ENCODE data around the gene ST6GAL1. TPM values are rescaled to one million over a fixed set of nuclear protein-coding genes. Genes with fewer than 3 reads are reported as not detected.
"Not testable (repeated sequence)": the region's sequence is repeated elsewhere in the genome, so short reads cannot be mapped to it uniquely, and the experiment has no call there.

ST6GAL1 gene
- total and polyA plus RNA-seq, 11 donors: 19.4 to 120 (median 69.9) TPM

GRCh38 chr3:186901135-186901734 is 29.1 kb upstream of the ST6GAL1 start:
- TF ChIP-seq POLR2A (IDR thresholded peaks at IDR 0.05) (no peak), CTCF (IDR thresholded peaks at IDR 0.05) (no peak)
- peak overlapping the region in 2 of 12 donors; percentile 7 to 24 for H3K27ac ChIP-seq
- H3K36me3 ChIP-seq: no peaks in the 10 kb centered on the region
- DNase-seq (no peak), ATAC-seq (peak in 3 of 4 donors; percentile 67 to 77 (median 75))
- H3K9me3 ChIP-seq: peaks cover 0 to 8% (median 0%) of the 10 kb centered on the region in 12 donors
- H3K4me1 ChIP-seq: peaks cover 0 to 8% (median 0%) of the 10 kb centered on the region in 12 donors
- 51 to 77% (median 71%) methylated on average over 1 of the region's 1 CpG for WGBS, 4 donors
- H3K4me3 ChIP-seq: no peak overlapping the region
- no peaks in the 10 kb centered on the region for H3K27me3 ChIP-seq
- intact Hi-C loops (cut with DNase I): no loop called here

GRCh38 chr3:186902154-186902553 is 28.2 kb upstream of the ST6GAL1 start:
- no peak for DNase-seq
- no peak for ATAC-seq
- TF ChIP-seq CTCF (IDR thresholded peaks at IDR 0.05) (no peak), POLR2A (IDR thresholded peaks at IDR 0.05) (no peak)
- Histone ChIP-seq H3K27ac (no peak overlapping the region), H3K4me3 (no peak overlapping the region), H3K27me3 (no peaks in the 10 kb centered on the region), H3K4me1 (peaks cover 0 to 8% (median 0%) of the 10 kb centered on the region in 12 donors), H3K36me3 (no peaks in the 10 kb centered on the region), H3K9me3 (peaks cover 0 to 8% (median 0%) of the 10 kb centered on the region in 12 donors)
- intact Hi-C loops (cut with DNase I): no loop called here
- 74 to 84% (median 80%) methylated on average over 3 of the region's 3 CpGs for WGBS, 4 donors

- Histone ChIP-seq H3K9me3 (peaks cover 0 to 8% (median 0%) of the 10 kb centered on the region in 12 donors), H3K27me3 (no peaks in the 10 kb centered on the region), H3K4me3 (no peak overlapping the region), H3K36me3 (no peaks in the 10 kb centered on the region), H3K27ac (no peak overlapping the region), H3K4me1 (peaks cover 0 to 8% (median 0%) of the 10 kb centered on the region in 12 donors)
- no peak for ATAC-seq
- 85 to 91% (median 89%) methylated on average over 2 of the region's 2 CpGs for WGBS, 4 donors
- DNase-seq: no peak
- no peak for TF ChIP-seq POLR2A (IDR thresholded peaks at IDR 0.05)
- TF ChIP-seq CTCF (IDR thresholded peaks at IDR 0.05): no peak
- intact Hi-C loops (cut with DNase I): no loop called here
These were observed 27.6 kb upstream of the ST6GAL1 start for GRCh38 chr3:186902713-186903112.

- H3K4me3 ChIP-seq; intact Hi-C loops (cut with DNase I); H3K9me3 ChIP-seq; DNase-seq; H3K36me3 ChIP-seq; H3K27me3 ChIP-seq; H3K27ac ChIP-seq; ATAC-seq: not testable (repeated sequence)
- 82 to 97% (median 93%) methylated on average over 2 of the region's 2 CpGs for WGBS, 4 donors
- peaks cover 0 to 10% (median 0%) of the 10 kb centered on the region in 12 donors for H3K4me1 ChIP-seq
These were observed 26.6 kb upstream of the ST6GAL1 start for GRCh38 chr3:186903676-186904075.

- intact Hi-C loops (cut with DNase I); H3K27me3 ChIP-seq; H3K27ac ChIP-seq; ATAC-seq; H3K4me3 ChIP-seq; H3K36me3 ChIP-seq; H3K9me3 ChIP-seq; DNase-seq: not testable (repeated sequence)
- peaks cover 0 to 15% (median 0%) of the 10 kb centered on the region in 12 donors for H3K4me1 ChIP-seq
- WGBS, 4 donors: 96 to 98% (median 97%) methylated on average over 3 of the region's 3 CpGs
These were observed 23.3 kb upstream of the ST6GAL1 start for GRCh38 chr3:186907075-186907474.

Measured in heart left ventricle (tissue), 16 donors.